Trophoblast cell (in vitro differentiated cells and primary cell): ENCODE data around the gene TBC1D9.

Source experiments
- DNase-seq, 2 donors: peaks; one replicate each; pipeline ENCODE4 v3.0.0-alpha.2; 2016
- H2AFZ ChIP-seq: 2 replicates; pipeline ENCODE4 v1.6.1; 2013; ENCODE audit warnings: low read length, moderate library complexity, mild to moderate bottlenecking; ENCODE audit not compliant: insufficient read depth, poor library complexity
- H2AK5ac ChIP-seq: 2 replicates; pipeline ENCODE4 v1.6.1; 2013; ENCODE audit warnings: mild to moderate bottlenecking, low read length
- H2BK120ac ChIP-seq: 2 replicates; pipeline ENCODE4 v1.6.1; 2013; ENCODE audit warnings: low read length, mild to moderate bottlenecking, moderate library complexity; ENCODE audit not compliant: insufficient read depth, poor library complexity
- H2BK12ac ChIP-seq: 2 replicates; pipeline ENCODE4 v1.6.1; 2013; ENCODE audit warnings: mild to moderate bottlenecking, low read length, moderate library complexity
- H2BK5ac ChIP-seq: 2 replicates; pipeline ENCODE4 v1.6.1; 2013; ENCODE audit warnings: low read length, low read depth, moderate library complexity, mild to moderate bottlenecking; ENCODE audit not compliant: poor library complexity
- H3K14ac ChIP-seq: 2 replicates; pipeline ENCODE4 v1.6.1; 2013; ENCODE audit warnings: mild to moderate bottlenecking, low read length
- H3K18ac ChIP-seq: 2 replicates; pipeline ENCODE4 v1.6.1; 2013; ENCODE audit warnings: mild to moderate bottlenecking, low read length
- H3K23ac ChIP-seq: 2 replicates; pipeline ENCODE4 v1.6.1; 2013; ENCODE audit warnings: low read length
- H3K27ac ChIP-seq: 2 replicates; pipeline ENCODE4 v1.5.1; 2013; ENCODE audit warnings: low read depth, mild to moderate bottlenecking, inconsistent platforms, low read length, moderate library complexity
- H3K27me3 ChIP-seq: 2 replicates; pipeline ENCODE4 v1.6.1; 2013; ENCODE audit warnings: inconsistent platforms, mild to moderate bottlenecking, low read length, moderate library complexity; ENCODE audit not compliant: insufficient read depth
- H3K36me3 ChIP-seq, 2 experiments: 1 replicate in 1 of 2; 2 replicates in 1 of 2; pipeline ENCODE4 v1.6.1; 2013; ENCODE audit warnings: low read length in 2 of 2, mild to moderate bottlenecking in 2 of 2, moderate library complexity in 1 of 2; ENCODE audit not compliant: insufficient read depth in 2 of 2, control insufficient read depth in 1 of 2
- H3K4ac ChIP-seq: 2 replicates; pipeline ENCODE4 v1.6.1; 2013; ENCODE audit warnings: low read depth, mild to moderate bottlenecking, low read length, moderate library complexity
- H3K4me1 ChIP-seq, 2 experiments: 1 replicate in 1 of 2; 2 replicates in 1 of 2; pipeline ENCODE4 v1.6.1; 2013; ENCODE audit warnings: low read length in 2 of 2, mild to moderate bottlenecking in 2 of 2, moderate library complexity in 1 of 2; ENCODE audit not compliant: insufficient read depth in 2 of 2, control insufficient read depth in 1 of 2
- H3K4me2 ChIP-seq: 2 replicates; pipeline ENCODE4 v1.6.1; 2013; ENCODE audit warnings: inconsistent platforms, mild to moderate bottlenecking, low read length, moderate library complexity
- H3K4me3 ChIP-seq: 2 replicates; pipeline ENCODE4 v1.5.1; 2013; ENCODE audit warnings: mild to moderate bottlenecking, low read depth, low read length, inconsistent platforms
- H3K79me1 ChIP-seq: one replicate; pipeline ENCODE4 v1.6.1; 2013; ENCODE audit warnings: low read length
- H3K79me2 ChIP-seq: 2 replicates; pipeline ENCODE4 v1.6.1; 2013; ENCODE audit warnings: low read length, mild to moderate bottlenecking; ENCODE audit not compliant: control insufficient read depth, insufficient read depth, poor library complexity
- H3K9ac ChIP-seq: 2 replicates; pipeline ENCODE4 v1.6.1; 2013; ENCODE audit warnings: mild to moderate bottlenecking, low read length
- H3K9me3 ChIP-seq: 2 replicates; pipeline ENCODE4 v1.6.1; 2013; ENCODE audit warnings: low read depth, mild to moderate bottlenecking, control low read depth, inconsistent platforms, low read length; ENCODE audit not compliant: insufficient read depth
- H4K12ac ChIP-seq: 2 replicates; pipeline ENCODE4 v1.6.1; 2013; ENCODE audit warnings: low read depth, mild to moderate bottlenecking, low read length, moderate library complexity
- H4K8ac ChIP-seq: 2 replicates; pipeline ENCODE4 v1.6.1; 2013; ENCODE audit warnings: low read depth, mild to moderate bottlenecking, low read length, moderate library complexity
- H4K91ac ChIP-seq: one replicate; pipeline ENCODE4 v1.6.1; 2013; ENCODE audit warnings: low read depth, mild to moderate bottlenecking, low read length, moderate library complexity
- WGBS: extraction: QIAGEN DNeasy Blood & Tissue Kit; methylation state at CpG from one replicate; pipeline ENCODE4 v1.1.7; 2013; ENCODE audit warnings: missing lambda C conversion rate; ENCODE audit not compliant: insufficient read length, insufficient coverage; ENCODE audit errors: extremely low coverage; 5-methylcytosine and 5-hydroxymethylcytosine counted together

The TBC1D9 gene

GRCh38 chr4:140628016-140628415 lies 128.2 kb downstream of the TBC1D9 start:
- Histone ChIP-seq H3K79me2 (no peaks in the 10 kb centered on the region), H2AFZ (no peak overlapping the region), H3K27ac (no peak overlapping the region), H3K4ac (no peak overlapping the region), H3K4me3 (no peak overlapping the region), H3K9me3 (no peaks in the 10 kb centered on the region), H3K79me1 (no peaks in the 10 kb centered on the region), H2BK12ac (no peak overlapping the region), H2BK5ac (no peak overlapping the region), H4K8ac (no peak overlapping the region), H3K4me2 (no peak overlapping the region), H3K27me3 (no peaks in the 10 kb centered on the region), H4K12ac (no peak overlapping the region), H3K18ac (no peak overlapping the region), H4K91ac (no peak overlapping the region), H3K4me1 (no peaks in the 10 kb centered on the region), H2AK5ac (no peak overlapping the region), H3K36me3 (peaks cover 4 to 19% of the 10 kb centered on the region in 2 experiments), H2BK120ac (no peak overlapping the region), H3K9ac (no peak overlapping the region), H3K14ac (no peak overlapping the region), H3K23ac (no peak overlapping the region)
- DNase-seq: no peak
- WGBS: no CpG with 5 or more reads among the region's 2 CpGs

DNA sequence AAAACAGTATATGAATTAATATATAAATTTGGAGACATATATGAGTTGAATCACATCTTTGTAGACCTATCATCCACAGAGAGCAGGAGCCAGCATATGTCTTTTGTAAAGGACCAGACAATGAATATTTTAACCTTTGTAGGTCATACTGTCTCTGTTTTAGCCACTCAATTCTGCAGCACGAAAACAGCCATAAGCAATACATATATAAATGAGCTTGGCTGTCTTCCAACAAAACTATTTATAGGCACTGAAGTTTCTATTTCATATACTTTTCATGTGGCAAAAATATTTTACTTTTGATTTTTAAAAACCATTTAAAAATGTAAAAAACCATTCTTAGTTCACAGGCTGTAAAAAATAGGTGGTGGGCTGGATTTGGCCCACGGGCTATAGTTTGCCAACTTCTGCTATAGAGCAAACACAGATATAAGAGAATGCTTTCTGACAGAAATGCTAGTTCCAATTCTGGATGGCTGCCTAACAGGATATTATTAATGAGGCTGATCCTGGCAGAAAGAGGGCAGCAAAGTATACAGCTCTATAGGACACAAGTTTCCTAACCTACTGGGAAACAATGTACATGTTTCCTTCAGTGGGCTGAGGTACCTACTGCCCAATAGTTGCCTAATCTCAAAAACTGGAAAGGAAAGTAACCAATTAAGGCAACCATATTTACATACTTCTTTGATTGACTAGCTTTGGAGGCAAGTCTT lies 129.4 kb downstream of the TBC1D9 start:
- H3K4me3 ChIP-seq: no peak overlapping the region
- DNase-seq: no peak
- no peaks in the 10 kb centered on the region for H3K79me2 ChIP-seq
- no peak overlapping the region for H3K23ac ChIP-seq
- no peaks in the 10 kb centered on the region for H3K79me1 ChIP-seq
- no peak overlapping the region for H3K4ac ChIP-seq
- no peaks in the 10 kb centered on the region for H3K27me3 ChIP-seq
- H2BK5ac ChIP-seq: no peak overlapping the region
- H3K14ac ChIP-seq: no peak overlapping the region
- peaks cover 13 to 28% of the 10 kb centered on the region in 2 experiments for H3K36me3 ChIP-seq
- H4K8ac ChIP-seq: no peak overlapping the region
- WGBS: no CpG with 5 or more reads among the region's 2 CpGs
- H4K91ac ChIP-seq: no peak overlapping the region
- no peaks in the 10 kb centered on the region for H3K4me1 ChIP-seq
- H2BK12ac ChIP-seq: no peak overlapping the region
- no peak overlapping the region for H3K18ac ChIP-seq
- H3K4me2 ChIP-seq: no peak overlapping the region
- no peak overlapping the region for H2BK120ac ChIP-seq
- H3K9ac ChIP-seq: no peak overlapping the region
- no peak overlapping the region for H3K27ac ChIP-seq
- H2AK5ac ChIP-seq: no peak overlapping the region
- no peaks in the 10 kb centered on the region for H3K9me3 ChIP-seq
- no peak overlapping the region for H4K12ac ChIP-seq
- no peak overlapping the region for H2AFZ ChIP-seq

DNA sequence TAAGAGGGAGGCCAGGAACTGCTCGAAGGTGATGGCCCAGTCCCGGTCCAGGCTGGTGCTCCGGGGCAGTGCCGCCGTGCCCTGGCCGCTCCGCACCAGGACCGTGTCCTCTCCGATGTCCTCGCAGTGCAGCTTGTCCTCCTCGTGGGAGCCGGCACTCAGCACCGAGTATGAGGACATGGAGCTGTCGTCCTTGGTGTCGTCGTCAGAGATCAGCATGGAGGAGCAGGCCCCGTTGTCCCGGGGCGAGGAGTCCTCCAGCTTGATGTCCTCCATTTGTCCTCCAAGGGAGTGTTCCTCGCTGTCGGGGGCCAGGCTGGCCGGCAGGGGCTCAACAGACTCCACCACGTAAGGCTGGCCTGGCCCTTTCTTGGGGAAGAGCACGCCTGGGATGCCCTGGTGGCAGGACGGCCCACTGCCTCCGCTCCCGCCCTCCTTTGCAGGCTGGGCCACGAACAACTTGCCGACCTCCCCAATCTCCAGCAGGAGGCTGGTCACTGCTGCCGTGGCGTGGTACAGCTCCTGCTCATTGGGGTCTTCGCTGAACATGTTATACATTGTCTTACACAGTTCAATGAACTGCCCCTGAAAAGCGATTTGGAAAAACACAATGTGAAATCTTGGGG lies 133.7 kb downstream of the TBC1D9 start:
- no peak overlapping the region for H3K4ac ChIP-seq
- H3K4me3 ChIP-seq: no peak overlapping the region
- no peak overlapping the region for H2BK120ac ChIP-seq
- no peak overlapping the region for H3K14ac ChIP-seq
- no peak overlapping the region for H4K12ac ChIP-seq
- no peak overlapping the region for H2BK12ac ChIP-seq
- H3K36me3 ChIP-seq: peaks cover 13 to 27% of the 10 kb centered on the region in 2 experiments
- H3K4me1 ChIP-seq: no peaks in the 10 kb centered on the region
- H2AFZ ChIP-seq: no peak overlapping the region
- H3K79me1 ChIP-seq: no peaks in the 10 kb centered on the region
- H3K27ac ChIP-seq: no peak overlapping the region
- H3K9ac ChIP-seq: no peak overlapping the region
- no peak overlapping the region for H4K91ac ChIP-seq
- WGBS: no CpG with 5 or more reads among the region's 33 CpGs
- DNase-seq: no peak
- H2AK5ac ChIP-seq: no peak overlapping the region
- H2BK5ac ChIP-seq: no peak overlapping the region
- H3K9me3 ChIP-seq: no peaks in the 10 kb centered on the region
- no peak overlapping the region for H3K4me2 ChIP-seq
- H4K8ac ChIP-seq: no peak overlapping the region
- H3K79me2 ChIP-seq: no peaks in the 10 kb centered on the region
- H3K18ac ChIP-seq: no peak overlapping the region
- H3K23ac ChIP-seq: no peak overlapping the region
- no peaks in the 10 kb centered on the region for H3K27me3 ChIP-seq

DNA sequence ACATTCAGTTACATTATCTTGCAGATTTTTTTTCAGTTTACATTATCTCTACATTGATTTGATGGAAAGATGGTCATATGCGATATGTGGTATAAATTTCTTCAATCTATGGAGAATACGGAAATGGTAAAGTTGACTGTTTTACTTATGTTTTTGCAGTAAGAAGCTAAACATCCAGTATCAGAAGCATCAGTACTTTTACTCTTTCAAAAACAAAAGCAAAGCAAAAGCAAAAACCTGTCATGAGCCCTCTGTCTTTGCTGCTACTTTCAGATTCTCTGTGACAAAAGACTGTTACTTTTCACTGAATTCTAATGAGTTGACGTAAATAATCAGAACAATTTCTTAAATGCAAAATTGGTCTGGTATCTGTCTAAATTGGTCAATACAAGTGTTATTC lies 135.0 kb downstream of the TBC1D9 start:
- no peak overlapping the region for H3K23ac ChIP-seq
- no peaks in the 10 kb centered on the region for H3K27me3 ChIP-seq
- no peak overlapping the region for H3K18ac ChIP-seq
- no peak overlapping the region for H4K91ac ChIP-seq
- no peak overlapping the region for H3K27ac ChIP-seq
- DNase-seq: no peak
- no peak overlapping the region for H4K8ac ChIP-seq
- H2AFZ ChIP-seq: no peak overlapping the region
- no peak overlapping the region for H2BK120ac ChIP-seq
- no peak overlapping the region for H2AK5ac ChIP-seq
- H3K14ac ChIP-seq: no peak overlapping the region
- no peaks in the 10 kb centered on the region for H3K4me1 ChIP-seq
- H3K9me3 ChIP-seq: peaks cover 2% of the 10 kb centered on the region
- H3K4me3 ChIP-seq: no peak overlapping the region
- no peak overlapping the region for H3K4ac ChIP-seq
- no peak overlapping the region for H2BK5ac ChIP-seq
- peaks cover 2% of the 10 kb centered on the region for H3K79me1 ChIP-seq
- H3K36me3 ChIP-seq: peaks cover 13 to 23% of the 10 kb centered on the region in 2 experiments
- WGBS: no CpG with 5 or more reads among the region's 3 CpGs
- H3K79me2 ChIP-seq: no peaks in the 10 kb centered on the region
- no peak overlapping the region for H3K4me2 ChIP-seq
- no peak overlapping the region for H2BK12ac ChIP-seq
- no peak overlapping the region for H4K12ac ChIP-seq
- H3K9ac ChIP-seq: no peak overlapping the region
